ENCODE results near the gene ARVCF.

DNA sequence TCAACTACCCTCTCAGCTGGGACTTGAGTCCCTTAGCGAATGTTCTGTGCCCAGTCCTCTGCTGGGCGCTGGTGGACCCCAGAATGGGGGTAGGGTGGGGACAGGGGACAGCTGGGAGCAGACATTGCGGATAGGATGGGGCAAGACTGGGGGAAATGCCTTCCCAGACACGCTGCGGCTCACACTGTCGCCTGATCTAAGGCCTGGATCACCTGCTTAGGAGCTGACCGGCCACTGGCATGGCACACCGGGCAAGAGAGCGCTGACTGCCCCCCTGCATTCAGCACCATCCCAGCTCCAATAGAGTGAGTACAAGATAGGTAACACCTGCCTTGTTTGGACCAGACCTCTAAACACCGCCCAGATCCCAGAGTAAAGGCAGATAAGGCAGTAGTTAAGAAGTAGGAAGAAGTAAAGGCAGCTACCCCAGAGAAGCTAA is 1.4 kb downstream of the ARVCF start:
- TF ChIP-seq, protein P1, sequence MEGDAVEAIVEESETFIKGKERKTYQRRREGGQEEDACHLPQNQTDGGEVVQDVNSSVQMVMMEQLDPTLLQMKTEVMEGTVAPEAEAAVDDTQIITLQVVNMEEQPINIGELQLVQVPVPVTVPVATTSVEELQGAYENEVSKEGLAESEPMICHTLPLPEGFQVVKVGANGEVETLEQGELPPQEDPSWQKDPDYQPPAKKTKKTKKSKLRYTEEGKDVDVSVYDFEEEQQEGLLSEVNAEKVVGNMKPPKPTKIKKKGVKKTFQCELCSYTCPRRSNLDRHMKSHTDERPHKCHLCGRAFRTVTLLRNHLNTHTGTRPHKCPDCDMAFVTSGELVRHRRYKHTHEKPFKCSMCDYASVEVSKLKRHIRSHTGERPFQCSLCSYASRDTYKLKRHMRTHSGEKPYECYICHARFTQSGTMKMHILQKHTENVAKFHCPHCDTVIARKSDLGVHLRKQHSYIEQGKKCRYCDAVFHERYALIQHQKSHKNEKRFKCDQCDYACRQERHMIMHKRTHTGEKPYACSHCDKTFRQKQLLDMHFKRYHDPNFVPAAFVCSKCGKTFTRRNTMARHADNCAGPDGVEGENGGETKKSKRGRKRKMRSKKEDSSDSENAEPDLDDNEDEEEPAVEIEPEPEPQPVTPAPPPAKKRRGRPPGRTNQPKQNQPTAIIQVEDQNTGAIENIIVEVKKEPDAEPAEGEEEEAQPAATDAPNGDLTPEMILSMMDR (IDR thresholded peaks at IDR 0.05; ENCODE audit: insufficient read depth, low read length), result no peak
- no peak for TF ChIP-seq SPI1 (IDR thresholded peaks at IDR 0.05; ENCODE audit: borderline replicate concordance, low read depth)
- TF ChIP-seq POLR2AphosphoS5 (IDR thresholded peaks at IDR 0.05; ENCODE audit: low read depth), result no peak

Data from HL-60 (cell line).